ENCODE results near the gene PLXNA2. TPM values are rescaled to one million over a fixed set of nuclear protein-coding genes. Genes with fewer than 3 reads are reported as not detected.

The PLXNA2 gene
- polyA plus RNA-seq, 1 of the 3 experiments (the other 2 are of a cell fraction): 8.5 TPM

DNA sequence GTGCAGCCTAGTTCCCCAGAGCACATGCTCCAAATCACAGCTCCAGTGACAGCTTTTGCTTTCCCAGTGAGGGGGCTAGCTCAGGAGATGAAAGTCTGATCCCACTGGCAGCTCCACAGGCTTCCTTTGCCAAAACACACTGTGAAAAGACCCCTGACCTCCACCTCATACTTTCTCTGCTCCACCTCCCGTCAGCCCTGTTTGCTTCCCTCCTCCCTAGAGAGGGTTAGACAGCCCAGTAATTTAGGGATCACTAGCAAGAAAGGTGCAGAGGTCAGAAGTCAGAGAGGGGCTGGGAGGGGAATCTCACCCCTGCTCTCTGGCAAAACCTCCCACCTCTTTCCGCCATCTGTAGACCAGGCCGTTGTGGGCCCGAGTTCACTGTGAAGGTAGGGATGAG lies 62.8 kb downstream of the PLXNA2 start:
- Histone ChIP-seq H3K4me1 (ENCODE audit: control insufficient read depth in 1 of 2, insufficient read depth in 2 of 2, low read depth in 1 of 2, low read length in 1 of 2) (peaks cover 39 to 44% of the 10 kb centered on the region in 2 experiments), H3K79me2 (ENCODE audit: insufficient read depth) (peaks cover 53% of the 10 kb centered on the region), H3K4me3 (ENCODE audit: low read depth in 2 of 2, low read length in 1 of 2) (no peak overlapping the region), H3K9ac (no peak overlapping the region), H3K4me2 (no peak overlapping the region), H3K27me3 (ENCODE audit: insufficient read depth) (no peaks in the 10 kb centered on the region), H3F3A (replicated peaks; ENCODE audit: insufficient read depth) (peaks cover 21% of the 10 kb centered on the region), H3K27ac (ENCODE audit: low read depth in 2 of 2, low read length in 1 of 2) (no peak overlapping the region), H3K9me3 (no peaks in the 10 kb centered on the region), H3K9me2 (no peaks in the 10 kb centered on the region), H2AFZ (ENCODE audit: low read depth) (no peak overlapping the region), H3K36me3 (replicated peaks in 1 of 2; ENCODE audit: control insufficient read depth in 1 of 2, insufficient read depth in 2 of 2, low read length in 1 of 2) (peaks cover 0 to 7% of the 10 kb centered on the region in 2 experiments), H4K20me1 (ENCODE audit: insufficient read depth) (peaks cover 5% of the 10 kb centered on the region; the same call in 1 of the 2 replicates)
- POLR2A ChIA-PET: no interaction called here
- WGBS (ENCODE audit: low lambda C conversion rate): 97% methylated on average over 4 of the region's 4 CpGs
- no peak for DNase-seq
- CTCF ChIA-PET: interaction anchor here (1.0 to 1.4 kb wide), 2 partner anchors 14 to 160 kb away, joined by 3 to 5 read pairs; no protein-coding TSS in a partner anchor
- TF ChIP-seq NRF1 (IDR thresholded peaks at IDR 0.05; ENCODE audit: low read depth, low read length) (no peak), FOXM1 (IDR thresholded peaks at IDR 0.05; ENCODE audit: low read depth) (no peak), TAF1 (IDR thresholded peaks at IDR 0.05; ENCODE audit: borderline replicate concordance, low read depth, low read length) (no peak), GABPA (IDR thresholded peaks at IDR 0.05; ENCODE audit: low read depth) (no peak), RFX5 (IDR thresholded peaks at IDR 0.05; ENCODE audit: low read length) (no peak), GATA2 (CRISPR knock-in tag; IDR thresholded peaks at IDR 0.05) (no peak), EZH2phosphoT487 (IDR thresholded peaks at IDR 0.05; ENCODE audit: borderline replicate concordance, low read depth) (no peak), EP300 (IDR thresholded peaks at IDR 0.05; ENCODE audit: borderline replicate concordance in 1 of 2, low read depth in 1 of 2, low read length in 1 of 2) (no peak), MEF2A (IDR thresholded peaks at IDR 0.05; ENCODE audit: borderline replicate concordance, low read depth) (no peak), CHD2 (IDR thresholded peaks at IDR 0.05; ENCODE audit: low read length, partially characterized antibody) (no peak), RCOR1 (IDR thresholded peaks at IDR 0.05; ENCODE audit: low read length) (no peak), CTCF (IDR thresholded peaks at IDR 0.05) (no peak), TCF12 (IDR thresholded peaks at IDR 0.05) (no peak), USF2 (IDR thresholded peaks at IDR 0.05; ENCODE audit: borderline replicate concordance, low read depth, low read length) (no peak), TEAD4 (IDR thresholded peaks at IDR 0.05; ENCODE audit: borderline replicate concordance, insufficient read depth) (no peak), FOXJ3 (CRISPR knock-in tag; IDR thresholded peaks at IDR 0.05) (no peak), POLR2AphosphoS5 (IDR thresholded peaks at IDR 0.05; ENCODE audit: low read depth, low read length) (no peak)
- TF ChIP-seq, protein P1, sequence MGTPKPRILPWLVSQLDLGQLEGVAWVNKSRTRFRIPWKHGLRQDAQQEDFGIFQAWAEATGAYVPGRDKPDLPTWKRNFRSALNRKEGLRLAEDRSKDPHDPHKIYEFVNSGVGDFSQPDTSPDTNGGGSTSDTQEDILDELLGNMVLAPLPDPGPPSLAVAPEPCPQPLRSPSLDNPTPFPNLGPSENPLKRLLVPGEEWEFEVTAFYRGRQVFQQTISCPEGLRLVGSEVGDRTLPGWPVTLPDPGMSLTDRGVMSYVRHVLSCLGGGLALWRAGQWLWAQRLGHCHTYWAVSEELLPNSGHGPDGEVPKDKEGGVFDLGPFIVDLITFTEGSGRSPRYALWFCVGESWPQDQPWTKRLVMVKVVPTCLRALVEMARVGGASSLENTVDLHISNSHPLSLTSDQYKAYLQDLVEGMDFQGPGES (IDR thresholded peaks at IDR 0.05; ENCODE audit: low read depth, low read length): no peak
- TF ChIP-seq, protein P2, sequence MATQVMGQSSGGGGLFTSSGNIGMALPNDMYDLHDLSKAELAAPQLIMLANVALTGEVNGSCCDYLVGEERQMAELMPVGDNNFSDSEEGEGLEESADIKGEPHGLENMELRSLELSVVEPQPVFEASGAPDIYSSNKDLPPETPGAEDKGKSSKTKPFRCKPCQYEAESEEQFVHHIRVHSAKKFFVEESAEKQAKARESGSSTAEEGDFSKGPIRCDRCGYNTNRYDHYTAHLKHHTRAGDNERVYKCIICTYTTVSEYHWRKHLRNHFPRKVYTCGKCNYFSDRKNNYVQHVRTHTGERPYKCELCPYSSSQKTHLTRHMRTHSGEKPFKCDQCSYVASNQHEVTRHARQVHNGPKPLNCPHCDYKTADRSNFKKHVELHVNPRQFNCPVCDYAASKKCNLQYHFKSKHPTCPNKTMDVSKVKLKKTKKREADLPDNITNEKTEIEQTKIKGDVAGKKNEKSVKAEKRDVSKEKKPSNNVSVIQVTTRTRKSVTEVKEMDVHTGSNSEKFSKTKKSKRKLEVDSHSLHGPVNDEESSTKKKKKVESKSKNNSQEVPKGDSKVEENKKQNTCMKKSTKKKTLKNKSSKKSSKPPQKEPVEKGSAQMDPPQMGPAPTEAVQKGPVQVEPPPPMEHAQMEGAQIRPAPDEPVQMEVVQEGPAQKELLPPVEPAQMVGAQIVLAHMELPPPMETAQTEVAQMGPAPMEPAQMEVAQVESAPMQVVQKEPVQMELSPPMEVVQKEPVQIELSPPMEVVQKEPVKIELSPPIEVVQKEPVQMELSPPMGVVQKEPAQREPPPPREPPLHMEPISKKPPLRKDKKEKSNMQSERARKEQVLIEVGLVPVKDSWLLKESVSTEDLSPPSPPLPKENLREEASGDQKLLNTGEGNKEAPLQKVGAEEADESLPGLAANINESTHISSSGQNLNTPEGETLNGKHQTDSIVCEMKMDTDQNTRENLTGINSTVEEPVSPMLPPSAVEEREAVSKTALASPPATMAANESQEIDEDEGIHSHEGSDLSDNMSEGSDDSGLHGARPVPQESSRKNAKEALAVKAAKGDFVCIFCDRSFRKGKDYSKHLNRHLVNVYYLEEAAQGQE (IDR thresholded peaks at IDR 0.05; ENCODE audit: low read depth, low read length): no peak
- TF ChIP-seq, protein P3, sequence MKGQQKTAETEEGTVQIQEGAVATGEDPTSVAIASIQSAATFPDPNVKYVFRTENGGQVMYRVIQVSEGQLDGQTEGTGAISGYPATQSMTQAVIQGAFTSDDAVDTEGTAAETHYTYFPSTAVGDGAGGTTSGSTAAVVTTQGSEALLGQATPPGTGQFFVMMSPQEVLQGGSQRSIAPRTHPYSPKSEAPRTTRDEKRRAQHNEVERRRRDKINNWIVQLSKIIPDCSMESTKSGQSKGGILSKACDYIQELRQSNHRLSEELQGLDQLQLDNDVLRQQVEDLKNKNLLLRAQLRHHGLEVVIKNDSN (IDR thresholded peaks at IDR 0.05; ENCODE audit: borderline replicate concordance, low read depth): no peak

Data from SK-N-SH (cell line).